OCI-LY7 (cell line): ENCODE measurements around the gene BRI3.

ENCODE experiments used
- EZH2phosphoT487 ChIP-seq: fragments of 200-600 bp; sonication (generic); IDR thresholded peaks from 2 replicates; pipeline ENCODE4 v1.6.1; 2018; ENCODE audit warnings: low read depth, borderline replicate concordance, mild to moderate bottlenecking, mixed run types, antibody characterized with exemption, low read length, moderate library complexity, mixed read lengths
- TF ChIP-seq, protein P1 (sequence below): fragments of 200-600 bp; sonication (generic); conservative IDR thresholded peaks from 2 replicates; pipeline ENCODE4 v1.5.1; 2014; ENCODE audit warnings: mild to moderate bottlenecking, antibody characterized with exemption, low read length, moderate library complexity, mixed read lengths

- TF ChIP-seq, protein P1, sequence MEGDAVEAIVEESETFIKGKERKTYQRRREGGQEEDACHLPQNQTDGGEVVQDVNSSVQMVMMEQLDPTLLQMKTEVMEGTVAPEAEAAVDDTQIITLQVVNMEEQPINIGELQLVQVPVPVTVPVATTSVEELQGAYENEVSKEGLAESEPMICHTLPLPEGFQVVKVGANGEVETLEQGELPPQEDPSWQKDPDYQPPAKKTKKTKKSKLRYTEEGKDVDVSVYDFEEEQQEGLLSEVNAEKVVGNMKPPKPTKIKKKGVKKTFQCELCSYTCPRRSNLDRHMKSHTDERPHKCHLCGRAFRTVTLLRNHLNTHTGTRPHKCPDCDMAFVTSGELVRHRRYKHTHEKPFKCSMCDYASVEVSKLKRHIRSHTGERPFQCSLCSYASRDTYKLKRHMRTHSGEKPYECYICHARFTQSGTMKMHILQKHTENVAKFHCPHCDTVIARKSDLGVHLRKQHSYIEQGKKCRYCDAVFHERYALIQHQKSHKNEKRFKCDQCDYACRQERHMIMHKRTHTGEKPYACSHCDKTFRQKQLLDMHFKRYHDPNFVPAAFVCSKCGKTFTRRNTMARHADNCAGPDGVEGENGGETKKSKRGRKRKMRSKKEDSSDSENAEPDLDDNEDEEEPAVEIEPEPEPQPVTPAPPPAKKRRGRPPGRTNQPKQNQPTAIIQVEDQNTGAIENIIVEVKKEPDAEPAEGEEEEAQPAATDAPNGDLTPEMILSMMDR, result no peak
- TF ChIP-seq EZH2phosphoT487, result no peak
Measured at GRCh38 chr7:98280296-98280695, 1.2 kb upstream of the BRI3 start.
